ENCODE measurements around the gene BCKDHB.

The BCKDHB gene

DNA sequence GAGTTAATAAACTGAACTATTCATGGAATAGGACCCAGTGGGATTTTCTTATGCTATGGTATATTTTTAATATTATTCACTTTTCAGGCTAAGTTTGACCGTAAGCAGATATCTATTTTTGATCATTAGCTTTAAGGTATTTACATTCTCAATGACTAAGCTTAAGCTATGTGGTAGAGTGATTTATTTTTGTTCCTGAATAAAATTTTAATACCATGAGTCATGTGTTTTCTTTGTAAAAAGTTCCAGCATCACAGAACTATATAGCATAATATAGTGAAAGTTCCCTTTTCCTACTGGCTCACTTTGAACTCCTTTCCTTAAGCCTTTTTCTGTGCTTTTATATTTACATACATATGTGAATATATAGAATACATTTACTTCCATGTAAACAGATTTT, 75.8 kb downstream of the BCKDHB start:
- TF ChIP-seq, protein P1, sequence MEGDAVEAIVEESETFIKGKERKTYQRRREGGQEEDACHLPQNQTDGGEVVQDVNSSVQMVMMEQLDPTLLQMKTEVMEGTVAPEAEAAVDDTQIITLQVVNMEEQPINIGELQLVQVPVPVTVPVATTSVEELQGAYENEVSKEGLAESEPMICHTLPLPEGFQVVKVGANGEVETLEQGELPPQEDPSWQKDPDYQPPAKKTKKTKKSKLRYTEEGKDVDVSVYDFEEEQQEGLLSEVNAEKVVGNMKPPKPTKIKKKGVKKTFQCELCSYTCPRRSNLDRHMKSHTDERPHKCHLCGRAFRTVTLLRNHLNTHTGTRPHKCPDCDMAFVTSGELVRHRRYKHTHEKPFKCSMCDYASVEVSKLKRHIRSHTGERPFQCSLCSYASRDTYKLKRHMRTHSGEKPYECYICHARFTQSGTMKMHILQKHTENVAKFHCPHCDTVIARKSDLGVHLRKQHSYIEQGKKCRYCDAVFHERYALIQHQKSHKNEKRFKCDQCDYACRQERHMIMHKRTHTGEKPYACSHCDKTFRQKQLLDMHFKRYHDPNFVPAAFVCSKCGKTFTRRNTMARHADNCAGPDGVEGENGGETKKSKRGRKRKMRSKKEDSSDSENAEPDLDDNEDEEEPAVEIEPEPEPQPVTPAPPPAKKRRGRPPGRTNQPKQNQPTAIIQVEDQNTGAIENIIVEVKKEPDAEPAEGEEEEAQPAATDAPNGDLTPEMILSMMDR (IDR thresholded peaks at IDR 0.05): no peak
- Histone ChIP-seq H3K27ac (no peak overlapping the region), H3K4me3 (no peak overlapping the region)
- DNase-seq (ENCODE audit: low spot score): no peak

DNA sequence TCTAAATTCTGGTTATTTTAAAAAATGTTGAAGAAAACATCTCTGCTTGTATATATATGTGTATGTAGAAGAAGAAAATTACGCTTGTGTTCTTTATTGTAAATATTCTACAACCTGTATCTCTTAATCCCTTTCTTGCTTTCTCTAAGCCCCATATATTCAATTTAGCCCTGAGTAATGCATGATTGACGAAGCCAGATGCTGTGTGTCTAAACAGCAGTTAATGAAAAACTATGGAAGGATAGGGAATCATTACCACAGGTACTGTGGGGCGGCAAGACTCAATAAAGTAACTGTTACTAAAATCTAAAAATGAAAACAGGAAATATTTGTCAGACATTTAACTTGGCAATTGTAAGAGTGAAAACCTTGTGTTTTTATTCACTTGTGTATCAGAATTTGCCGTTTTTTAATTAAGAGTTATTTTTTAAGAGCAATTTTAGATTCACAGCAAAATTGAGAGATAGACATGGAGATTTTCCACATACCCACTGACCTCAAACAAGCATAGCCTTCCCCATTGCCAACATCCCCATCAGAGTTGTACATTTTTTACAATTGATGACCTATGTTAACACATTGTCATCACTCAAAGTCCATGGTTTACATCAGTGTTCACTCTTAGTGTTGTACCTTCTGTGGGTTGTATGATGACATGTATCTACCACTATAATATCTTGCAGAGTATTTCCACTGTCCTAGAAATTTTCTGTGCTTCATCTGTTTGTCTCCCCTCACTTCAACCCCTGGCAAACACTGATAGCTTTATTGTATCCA, 76.7 kb downstream of the BCKDHB start:
- H3K4me3 ChIP-seq: no peak overlapping the region
- DNase-seq (ENCODE audit: low spot score): no peak
- TF ChIP-seq, protein P1 (IDR thresholded peaks at IDR 0.05): no peak
- no peak overlapping the region for H3K27ac ChIP-seq

DNA sequence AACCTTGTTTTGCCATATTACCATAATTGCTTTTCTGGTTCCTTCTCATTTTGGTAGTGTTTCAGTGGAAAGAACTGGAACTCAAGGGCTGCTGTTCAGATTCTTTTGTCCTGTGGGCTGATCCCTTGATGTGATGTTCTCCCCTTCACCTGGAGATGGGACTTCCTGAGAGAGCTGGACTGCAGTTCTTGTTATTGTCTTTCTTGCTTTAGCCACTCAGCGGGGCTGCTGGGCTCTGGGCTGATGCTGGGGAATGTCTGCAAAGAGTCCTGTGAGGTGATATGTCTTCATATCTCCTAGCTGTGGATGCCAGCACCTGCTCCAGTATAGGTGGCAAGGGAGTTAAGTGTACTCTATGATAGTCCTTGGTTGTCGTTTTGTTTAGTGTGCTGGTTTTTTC, 79.0 kb downstream of the BCKDHB start:
- Histone ChIP-seq H3K27ac (no peak overlapping the region), H3K4me3 (no peak overlapping the region)
- TF ChIP-seq, protein P1 (IDR thresholded peaks at IDR 0.05): no peak
- DNase-seq (ENCODE audit: low spot score): no peak

DNA sequence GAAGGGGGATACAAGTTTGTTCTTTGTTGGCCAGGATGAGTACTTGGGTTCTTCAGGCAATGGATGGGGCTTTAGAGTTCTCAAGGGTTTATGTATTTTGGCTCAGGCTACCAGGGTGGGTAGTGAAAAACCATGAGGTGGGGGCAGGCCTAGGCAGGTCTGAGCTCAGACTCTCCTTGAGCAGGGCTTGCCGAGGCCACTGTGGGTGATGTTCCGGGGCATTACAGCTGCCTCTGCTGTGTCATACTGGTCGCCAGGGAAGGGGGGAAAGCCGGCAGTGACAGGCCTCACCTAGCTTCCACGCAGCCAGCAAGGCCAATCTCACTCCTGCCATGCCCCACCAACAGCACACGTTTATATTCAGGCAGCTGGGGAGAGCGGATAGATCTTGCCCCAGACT, 79.6 kb downstream of the BCKDHB start:
- no peak for DNase-seq (ENCODE audit: low spot score)
- TF ChIP-seq, protein P1 (IDR thresholded peaks at IDR 0.05): no peak
- H3K27ac ChIP-seq: no peak overlapping the region
- H3K4me3 ChIP-seq: no peak overlapping the region

DNA sequence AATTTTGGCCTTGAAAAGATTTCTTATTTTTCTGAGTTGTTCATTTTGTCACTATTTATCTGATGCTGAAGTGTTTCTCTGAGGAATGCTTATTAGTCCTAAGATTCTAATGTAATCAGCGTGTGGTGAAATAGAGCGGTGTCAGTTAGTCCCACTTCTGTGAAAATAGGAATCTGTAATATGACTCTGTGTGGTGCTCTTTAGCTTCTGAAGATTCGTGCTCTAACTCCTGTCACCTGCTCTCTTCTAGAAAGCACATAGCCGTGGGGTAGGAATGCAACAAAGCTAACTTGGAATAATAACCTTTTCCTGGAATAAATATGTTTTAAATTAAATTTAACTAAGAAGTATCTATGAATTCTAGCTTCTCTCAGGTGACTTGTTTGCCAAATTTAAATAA, 90.4 kb downstream of the BCKDHB start:
- DNase-seq (ENCODE audit: low spot score): no peak
- H3K27ac ChIP-seq: no peak overlapping the region
- TF ChIP-seq, protein P1 (IDR thresholded peaks at IDR 0.05): no peak
- H3K4me3 ChIP-seq: no peak overlapping the region

DNA sequence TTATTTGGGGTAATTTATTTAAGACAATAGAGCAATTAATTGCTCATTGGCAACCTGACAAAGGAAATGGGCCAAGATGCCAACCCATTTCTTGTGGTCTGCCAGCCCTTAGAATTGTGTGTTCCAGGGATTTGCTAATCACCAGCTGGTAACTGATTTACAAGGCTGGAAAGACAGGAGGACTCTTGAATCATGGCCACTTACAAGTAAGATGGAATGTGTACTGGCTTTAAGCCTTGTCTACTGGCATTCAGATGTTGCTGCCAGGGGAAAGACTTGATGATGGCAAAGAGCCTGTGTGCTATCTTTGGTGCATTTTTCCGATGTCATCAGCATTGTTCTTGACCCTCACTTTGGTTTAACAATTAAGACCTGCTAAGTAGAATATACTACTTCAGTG, 91.0 kb downstream of the BCKDHB start:
- no peak for DNase-seq (ENCODE audit: low spot score)
- no peak overlapping the region for H3K27ac ChIP-seq
- TF ChIP-seq, protein P1 (IDR thresholded peaks at IDR 0.05): no peak
- H3K4me3 ChIP-seq: no peak overlapping the region

DNA sequence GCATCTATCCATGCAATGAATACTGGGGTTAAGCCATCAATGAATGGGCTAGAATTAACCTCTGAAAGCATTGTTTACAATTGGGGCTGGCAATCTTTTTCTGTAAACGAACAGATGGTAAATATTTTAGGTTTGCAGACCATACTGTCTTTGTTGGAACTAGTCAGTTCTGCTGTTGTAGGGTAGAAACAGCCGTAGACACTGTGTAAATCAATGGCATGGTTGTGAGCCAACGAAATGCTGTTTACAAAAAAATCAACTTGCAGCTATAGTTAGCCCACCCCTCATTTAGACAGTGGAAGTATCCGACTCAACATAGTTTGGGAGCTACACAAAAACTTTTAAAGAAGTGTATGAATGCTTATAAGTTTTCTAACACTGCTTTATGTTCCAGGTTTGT, 91.5 kb downstream of the BCKDHB start:
- TF ChIP-seq, protein P1 (IDR thresholded peaks at IDR 0.05): no peak
- Histone ChIP-seq H3K4me3 (no peak overlapping the region), H3K27ac (no peak overlapping the region)
- DNase-seq (ENCODE audit: low spot score): no peak

All from coronary artery (tissue), 2 donors.